HG02981 (cell line): ENCODE results near the gene C14orf93.
"Not testable (repeated sequence)": the region's sequence is repeated elsewhere in the genome, so short reads cannot be mapped to it uniquely, and the experiment has no call there.

Source experiments
- ATAC-seq: cut with Tn5 transposase; IDR thresholded peaks from one replicate; pipeline ENCODE4 v1.9.1; 2021; ENCODE audit warnings: mild to moderate bottlenecking, moderate library complexity; ENCODE audit not compliant: unreplicated experiment

C14orf93 gene

GRCh38 chr14:23021434-23021833 lies 11.5 kb upstream of the C14orf93 start:
- no peak for ATAC-seq

- ATAC-seq = no peak
These were observed 10.5 kb upstream of the C14orf93 start for GRCh38 chr14:23020143-23021128.

- ATAC-seq = no peak
These were observed 8.2 kb upstream of the C14orf93 start for GRCh38 chr14:23018107-23018506.

- no peak for ATAC-seq
These were observed 7.1 kb upstream of the C14orf93 start for GRCh38 chr14:23017091-23017490.

- no peak for ATAC-seq
These were observed 5.7 kb upstream of the C14orf93 start for GRCh38 chr14:23015618-23016017.

- ATAC-seq = not testable (repeated sequence)
These were observed 3.8 kb upstream of the C14orf93 start for GRCh38 chr14:23013749-23014054.

- no peak for ATAC-seq
These were observed 3.3 kb upstream of the C14orf93 start for GRCh38 chr14:23013054-23013748.

- ATAC-seq = no peak
These were observed 432 bp downstream of the C14orf93 start for GRCh38 chr14:23009483-23009938.

GRCh38 chr14:23008831-23009230 lies 1.1 kb downstream of the C14orf93 start:
- ATAC-seq = no peak

- ATAC-seq = peak; percentile 95
These were observed 3.2 kb downstream of the C14orf93 start for GRCh38 chr14:23006544-23007419.

GRCh38 chr14:23006188-23006534 lies 3.8 kb downstream of the C14orf93 start:
- ATAC-seq = no peak

GRCh38 chr14:23005451-23006187 lies 4.3 kb downstream of the C14orf93 start:
- no peak for ATAC-seq

GRCh38 chr14:23004274-23004673 lies 5.7 kb downstream of the C14orf93 start:
- not testable (repeated sequence) for ATAC-seq

- ATAC-seq = no peak
These were observed 7.4 kb downstream of the C14orf93 start for GRCh38 chr14:23002592-23002991.

- no peak for ATAC-seq
These were observed 9.1 kb downstream of the C14orf93 start for GRCh38 chr14:23000860-23001259.

GRCh38 chr14:22998329-22999012 lies 11.5 kb downstream of the C14orf93 start:
- no peak for ATAC-seq

- ATAC-seq = no peak
These were observed 12.1 kb downstream of the C14orf93 start for GRCh38 chr14:22997676-22998323.

- ATAC-seq = no peak
These were observed 12.9 kb downstream of the C14orf93 start for GRCh38 chr14:22996768-22997654.
